Kidney (tissue), 14 donors: Measurements from ENCODE around the gene SRRM5. TPM values are rescaled to one million over a fixed set of nuclear protein-coding genes. Genes with fewer than 3 reads are reported as not detected.
"Not testable (repeated sequence)": the region's sequence is repeated elsewhere in the genome, so short reads cannot be mapped to it uniquely, and the experiment has no call there.

ENCODE experiments used
- DNase-seq, 5 donors: peaks; one replicate each; pipeline ENCODE4 v3.0.0-alpha.2; 2013 to 2020
- FAIRE-seq: peaks from 2 replicates; lab custom pipeline; 2012; peaks lifted over from hg19 to GRCh38; lab: Jason Lieb, UNC
- H3K27ac ChIP-seq, 2 donors: one replicate each; pipeline ENCODE4 v1.7.0; 2013; ENCODE audit warnings: low read depth in 2 of 2, low read length in 2 of 2, inconsistent platforms in 1 of 2
- H3K27me3 ChIP-seq: one replicate; pipeline ENCODE4 v1.7.1; 2013; ENCODE audit warnings: low read length, inconsistent platforms; ENCODE audit not compliant: control insufficient read depth, insufficient read depth
- H3K36me3 ChIP-seq, 3 donors: one replicate each; pipeline versions ENCODE4 v1.7.0 to v1.7.1; 2013; ENCODE audit warnings: low read length in 3 of 3, control low read depth in 1 of 3, inconsistent platforms in 1 of 3; ENCODE audit not compliant: insufficient read depth in 3 of 3, control insufficient read depth in 2 of 3
- H3K4me1 ChIP-seq, 3 donors: one replicate each; pipeline versions ENCODE4 v1.7.0 to v1.7.1; 2013; ENCODE audit warnings: low read length in 3 of 3, inconsistent platforms in 1 of 3, low read depth in 1 of 3; ENCODE audit not compliant: control insufficient read depth in 2 of 3, insufficient read depth in 2 of 3
- H3K4me3 ChIP-seq, 3 donors: one replicate each; pipeline versions ENCODE4 v1.7.0 to v1.8.1; 2013; ENCODE audit warnings: low read length in 3 of 3, control low read depth in 1 of 3, inconsistent platforms in 1 of 3
- H3K9ac ChIP-seq, 3 donors: one replicate each; pipeline versions ENCODE4 v1.7.0 to v1.7.1; 2013; ENCODE audit warnings: low read length in 3 of 3, control low read depth in 1 of 3, inconsistent platforms in 1 of 3
- H3K9me3 ChIP-seq, 3 donors: one replicate each; pipeline versions ENCODE4 v1.7.0 to v1.7.1; 2013; ENCODE audit warnings: low read length in 3 of 3, control low read depth in 1 of 3, inconsistent platforms in 1 of 3; ENCODE audit not compliant: control insufficient read depth in 2 of 3, insufficient read depth in 1 of 3
- CTCF ChIP-seq: IDR thresholded peaks from 3 replicates; pipeline ENCODE4 v1.5.1; 2012; ENCODE audit warnings: mild to moderate bottlenecking, moderate library complexity, borderline replicate concordance; ENCODE audit not compliant: insufficient read depth; ENCODE audit errors: extremely low read depth
- intact Hi-C: fragments of 100-400 bp; cut with DNase I; formaldehyde crosslinking; loops from one replicate; pipeline ENCODE4 v1.11.1; 2022
- polyA plus RNA-seq: library from polyadenylated mRNA; stranded (reverse); fragments of 350-450 nt; fragmentation: Illumina TruSeq; extraction: RNeasy Lipid Tissue Mini Kit (QIAGEN cat#74804); gene quantifications from one replicate; pipeline ENCODE4 v1.2.3, GENCODE V29; 2014; ENCODE audit warnings: low read depth, low replicate concordance; ENCODE audit not compliant: insufficient read depth
- total RNA-seq: library from RNA; stranded (reverse); fragmentation: NEBNext Ultra II Directional; extraction: Animal tissue kit (Norgen Biotek cat#: 25700); gene quantifications from one replicate; pipeline ENCODE4 v1.2.1, GENCODE V29; 2021
- donor health status: control.
- donor health status: control.
- donor health status: control.
- donor health status: control.
- donor health status: control.
- donor health status: DM: yes; HTN: yes; CAD: no.
- donor health status: Normal renal cell carcinoma (clear cell type).

Gene SRRM5
- total and polyA plus RNA-seq, 2 donors from 2014 or later: 0.22 to 0.28 TPM

GRCh38 chr19:43644181-43644580 is 32.3 kb downstream of the SRRM5 start:
- Histone ChIP-seq H3K4me1 (peaks cover 0 to 8% (median 0%) of the 10 kb centered on the region in 3 donors), H3K4me3 (no peak overlapping the region), H3K27ac (no peak overlapping the region), H3K36me3 (no peaks in the 10 kb centered on the region), H3K27me3 (no peaks in the 10 kb centered on the region), H3K9ac (no peak overlapping the region), H3K9me3 (no peaks in the 10 kb centered on the region)
- FAIRE-seq: no peak
- DNase-seq: no peak
- intact Hi-C loops: no loop called here
- TF ChIP-seq CTCF: no peak

DNA sequence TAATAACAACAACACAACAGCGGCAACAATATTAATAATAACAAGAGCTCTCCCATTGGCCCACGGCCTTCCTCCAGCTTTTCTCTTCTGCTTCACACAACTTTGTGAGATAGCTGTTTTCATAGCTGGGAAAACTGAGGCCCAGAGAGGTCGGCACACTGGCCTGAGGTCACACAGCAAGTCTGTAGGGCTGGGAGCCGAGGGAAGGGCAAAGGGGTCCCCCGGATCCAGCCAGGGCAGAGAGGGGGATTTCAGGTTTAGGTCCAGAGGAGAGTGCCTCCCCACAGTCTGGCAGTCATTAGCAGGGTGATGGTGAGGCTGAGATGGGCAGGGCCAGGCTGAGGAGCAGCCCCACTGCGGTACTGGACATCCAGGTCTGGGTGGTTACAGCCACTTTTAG is 36.7 kb downstream of the SRRM5 start:
- Histone ChIP-seq H3K9ac (no peak overlapping the region), H3K36me3 (no peaks in the 10 kb centered on the region), H3K9me3 (no peaks in the 10 kb centered on the region), H3K27me3 (no peaks in the 10 kb centered on the region), H3K4me3 (no peak overlapping the region), H3K27ac (no peak overlapping the region), H3K4me1 (peaks cover 0 to 3% (median 0%) of the 10 kb centered on the region in 3 donors)
- intact Hi-C loops: no loop called here
- no peak for TF ChIP-seq CTCF
- DNase-seq: no peak
- no peak for FAIRE-seq

GRCh38 chr19:43649514-43649913 is 37.6 kb downstream of the SRRM5 start:
- Histone ChIP-seq H3K9me3 (no peaks in the 10 kb centered on the region), H3K4me1 (peaks cover 0 to 3% (median 0%) of the 10 kb centered on the region in 3 donors), H3K27me3 (no peaks in the 10 kb centered on the region), H3K4me3 (no peak overlapping the region), H3K9ac (no peak overlapping the region), H3K27ac (no peak overlapping the region), H3K36me3 (no peaks in the 10 kb centered on the region)
- no peak for FAIRE-seq
- TF ChIP-seq CTCF: no peak
- intact Hi-C loops: no loop called here
- no peak for DNase-seq

- H3K4me1 ChIP-seq, DNase-seq, H3K27me3 ChIP-seq, intact Hi-C loops, H3K9me3 ChIP-seq, H3K9ac ChIP-seq, H3K27ac ChIP-seq, H3K4me3 ChIP-seq, FAIRE-seq, H3K36me3 ChIP-seq: not testable (repeated sequence)
Measured at GRCh38 chr19:43650276-43650675, 38.4 kb downstream of the SRRM5 start.
